ENCODE measurements around the gene ARX. TPM values are rescaled to one million over a fixed set of nuclear protein-coding genes. Genes with fewer than 3 reads are reported as not detected.
A peak's percentile ranks its signal among the peaks of the same experiment; 100 is the strongest.

Gene ARX
- total RNA-seq, 2 donors from 2014 or later, result not detected

DNA sequence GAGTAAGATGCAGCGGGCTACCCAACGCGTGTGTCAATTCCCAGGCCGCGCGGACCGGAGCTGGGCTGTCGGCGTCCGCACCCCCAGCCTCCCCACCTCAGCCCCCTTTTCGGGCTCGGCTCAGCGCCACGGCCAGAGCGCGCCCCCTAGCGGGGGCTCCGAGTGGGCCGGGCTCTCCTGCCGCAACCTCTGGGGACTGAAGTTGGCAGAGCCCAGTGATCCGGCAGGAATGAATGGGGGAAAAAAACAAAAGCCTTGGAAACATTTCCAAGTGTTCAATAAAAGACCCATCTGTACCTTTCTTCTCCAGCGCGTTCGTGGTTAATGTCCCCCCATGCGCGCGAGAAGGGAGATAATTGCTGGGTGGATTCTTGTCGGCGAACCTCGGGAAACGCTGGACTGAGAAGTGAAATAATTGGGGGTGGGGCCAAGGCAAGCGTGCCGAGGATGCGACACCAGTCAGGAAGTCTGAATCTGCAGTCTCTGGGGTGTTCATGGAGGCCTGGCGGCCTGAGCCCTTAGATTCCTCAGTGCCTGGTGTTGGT, 5.2 kb upstream of the ARX start:
- ATAC-seq (ENCODE audit: insufficient number of reproducible peaks, low FRiP score, low read depth) (no peak), DNase-seq (ENCODE audit: low spot score) (no peak)
- Histone ChIP-seq H3K9me3 (no peaks in the 10 kb centered on the region), H3K27ac (no peak overlapping the region), H3K4me3 (peak overlapping the region; percentile 41), H3K36me3 (no peaks in the 10 kb centered on the region), H3K27me3 (replicated peaks; ENCODE audit: insufficient read depth) (no peaks in the 10 kb centered on the region), H3K4me1 (ENCODE audit: control insufficient read depth in 1 of 2, low read depth in 2 of 2) (peaks cover 0 to 3% of the 10 kb centered on the region in 2 donors)
- TF ChIP-seq, protein P1, sequence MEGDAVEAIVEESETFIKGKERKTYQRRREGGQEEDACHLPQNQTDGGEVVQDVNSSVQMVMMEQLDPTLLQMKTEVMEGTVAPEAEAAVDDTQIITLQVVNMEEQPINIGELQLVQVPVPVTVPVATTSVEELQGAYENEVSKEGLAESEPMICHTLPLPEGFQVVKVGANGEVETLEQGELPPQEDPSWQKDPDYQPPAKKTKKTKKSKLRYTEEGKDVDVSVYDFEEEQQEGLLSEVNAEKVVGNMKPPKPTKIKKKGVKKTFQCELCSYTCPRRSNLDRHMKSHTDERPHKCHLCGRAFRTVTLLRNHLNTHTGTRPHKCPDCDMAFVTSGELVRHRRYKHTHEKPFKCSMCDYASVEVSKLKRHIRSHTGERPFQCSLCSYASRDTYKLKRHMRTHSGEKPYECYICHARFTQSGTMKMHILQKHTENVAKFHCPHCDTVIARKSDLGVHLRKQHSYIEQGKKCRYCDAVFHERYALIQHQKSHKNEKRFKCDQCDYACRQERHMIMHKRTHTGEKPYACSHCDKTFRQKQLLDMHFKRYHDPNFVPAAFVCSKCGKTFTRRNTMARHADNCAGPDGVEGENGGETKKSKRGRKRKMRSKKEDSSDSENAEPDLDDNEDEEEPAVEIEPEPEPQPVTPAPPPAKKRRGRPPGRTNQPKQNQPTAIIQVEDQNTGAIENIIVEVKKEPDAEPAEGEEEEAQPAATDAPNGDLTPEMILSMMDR (IDR thresholded peaks at IDR 0.05), result peak; percentile 23

GRCh38 chrX:25020391-25020904, 4.7 kb upstream of the ARX start:
- Histone ChIP-seq H3K4me3 (no peak overlapping the region), H3K27ac (no peak overlapping the region), H3K36me3 (no peaks in the 10 kb centered on the region), H3K27me3 (replicated peaks; ENCODE audit: insufficient read depth) (no peaks in the 10 kb centered on the region), H3K9me3 (no peaks in the 10 kb centered on the region), H3K4me1 (ENCODE audit: control insufficient read depth in 1 of 2, low read depth in 2 of 2) (peaks cover 0 to 3% of the 10 kb centered on the region in 2 donors)
- DNase-seq (ENCODE audit: low spot score) (no peak), ATAC-seq (ENCODE audit: insufficient number of reproducible peaks, low FRiP score, low read depth) (no peak)
- TF ChIP-seq, protein P1 (IDR thresholded peaks at IDR 0.05), result no peak

DNA sequence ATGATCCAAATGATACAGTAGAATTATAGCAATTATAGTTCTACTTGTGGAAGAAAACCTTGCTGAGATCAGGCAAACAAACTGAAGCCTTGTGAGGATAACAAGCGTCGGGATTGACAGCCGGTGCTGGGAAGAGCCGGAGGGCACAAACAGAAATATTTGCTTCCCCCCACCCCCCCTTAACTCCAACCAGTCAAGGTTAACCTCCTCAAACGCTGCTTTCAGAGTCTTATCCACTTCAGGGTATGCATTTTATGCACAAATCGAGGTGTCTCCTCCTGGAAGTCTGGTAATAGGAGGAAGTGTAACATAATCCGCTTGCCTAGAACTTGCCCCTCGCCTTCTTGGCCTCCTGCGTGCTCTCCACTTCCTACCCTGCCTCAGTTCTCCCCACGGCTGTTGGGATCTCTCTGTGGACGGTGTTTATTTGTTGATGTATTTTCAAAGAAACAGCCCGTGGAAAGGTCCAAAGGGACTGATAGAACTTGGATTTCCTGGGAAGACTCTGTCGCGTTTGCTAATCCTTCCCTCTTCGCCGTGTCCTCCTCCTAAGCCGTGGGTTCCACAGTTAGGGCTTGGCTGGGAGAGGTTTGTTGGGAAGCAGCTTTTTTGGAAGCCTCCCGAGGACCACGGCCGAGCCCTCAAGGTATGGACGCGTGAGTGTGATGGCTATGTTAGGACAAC, 4.1 kb upstream of the ARX start:
- no peaks in the 10 kb centered on the region for H3K27me3 ChIP-seq (replicated peaks; ENCODE audit: insufficient read depth)
- TF ChIP-seq, protein P1 (IDR thresholded peaks at IDR 0.05), result no peak
- no peak overlapping the region for H3K4me3 ChIP-seq
- DNase-seq (ENCODE audit: low spot score) (no peak), ATAC-seq (ENCODE audit: insufficient number of reproducible peaks, low FRiP score, low read depth) (no peak)
- no peaks in the 10 kb centered on the region for H3K36me3 ChIP-seq
- H3K27ac ChIP-seq, result no peak overlapping the region
- peaks cover 0 to 3% of the 10 kb centered on the region in 2 donors for H3K4me1 ChIP-seq (ENCODE audit: control insufficient read depth in 1 of 2, low read depth in 2 of 2)
- H3K9me3 ChIP-seq, result no peaks in the 10 kb centered on the region

GRCh38 chrX:25018682-25019081, 2.9 kb upstream of the ARX start:
- Histone ChIP-seq H3K27ac (no peak overlapping the region), H3K27me3 (replicated peaks; ENCODE audit: insufficient read depth) (no peaks in the 10 kb centered on the region)
- ATAC-seq (ENCODE audit: insufficient number of reproducible peaks, low FRiP score, low read depth), result no peak

GRCh38 chrX:25017667-25018247, 2.0 kb upstream of the ARX start:
- no peak overlapping the region for H3K4me3 ChIP-seq
- H3K27me3 ChIP-seq (replicated peaks; ENCODE audit: insufficient read depth), result no peaks in the 10 kb centered on the region
- DNase-seq (ENCODE audit: low spot score) (no peak), ATAC-seq (ENCODE audit: insufficient number of reproducible peaks, low FRiP score, low read depth) (no peak)
- no peaks in the 10 kb centered on the region for H3K36me3 ChIP-seq
- H3K27ac ChIP-seq, result no peak overlapping the region
- no peaks in the 10 kb centered on the region for H3K9me3 ChIP-seq
- peaks cover 3 to 4% of the 10 kb centered on the region in 2 donors for H3K4me1 ChIP-seq (ENCODE audit: control insufficient read depth in 1 of 2, low read depth in 2 of 2)
- TF ChIP-seq, protein P1 (IDR thresholded peaks at IDR 0.05), result no peak

More at GRCh38 chrX:25018682-25019081, 2.9 kb upstream of the ARX start:
- Histone ChIP-seq H3K4me3 (no peak overlapping the region), H3K9me3 (no peaks in the 10 kb centered on the region), H3K36me3 (no peaks in the 10 kb centered on the region), H3K4me1 (ENCODE audit: control insufficient read depth in 1 of 2, low read depth in 2 of 2) (peaks cover 0 to 3% of the 10 kb centered on the region in 2 donors)
- DNase-seq (ENCODE audit: low spot score), result no peak
- TF ChIP-seq, protein P1 (IDR thresholded peaks at IDR 0.05), result no peak
